SK-N-SH treated with all-trans-retinoic acid at 6 μM for 48 hours (cell line): ENCODE data around the gene FYN.

ENCODE experiments used
- ATAC-seq: fragments of 200-7000 bp; cut with Tn5 transposase; 3 replicates; pipeline ENCODE4 v1.9.1; 2020; ENCODE audit warnings: mild to moderate bottlenecking, moderate library complexity
- ARNTL ChIP-seq: fragments of 450-650 bp; formaldehyde crosslinking; IDR thresholded peaks from 2 replicates; pipeline ENCODE4 v1.5.0; 2020; ENCODE audit warnings: low read depth, mild to moderate bottlenecking, moderate library complexity, borderline replicate concordance
- BACH2 ChIP-seq: fragments of 250-450 bp; sonication (Bioruptor Pico); IDR thresholded peaks from 2 replicates; pipeline ENCODE4 v1.9.0; 2021; ENCODE audit warnings: mild to moderate bottlenecking, borderline replicate concordance
- CREB5 ChIP-seq: fragments of 250-450 bp; sonication (Bioruptor Pico); IDR thresholded peaks from 2 replicates; pipeline ENCODE4 v1.5.1; 2020; ENCODE audit warnings: low read depth, mild to moderate bottlenecking, moderate library complexity
- CSDC2 ChIP-seq: fragments of 250-450 bp; sonication (Bioruptor Pico); IDR thresholded peaks from 2 replicates; pipeline ENCODE4 v1.5.0; 2020; ENCODE audit warnings: mild to moderate bottlenecking, moderate library complexity
- CSRNP3 ChIP-seq: fragments of 250-450 bp; sonication (Bioruptor Pico); IDR thresholded peaks from 2 replicates; pipeline ENCODE4 v1.5.1; 2021; ENCODE audit warnings: mild to moderate bottlenecking, moderate library complexity
- ESRRG ChIP-seq: fragments of 250-450 bp; sonication (Bioruptor Pico); IDR thresholded peaks from 2 replicates; pipeline ENCODE4 v1.6.1; 2021; ENCODE audit warnings: mild to moderate bottlenecking
- GLIS3 ChIP-seq: fragments of 250-450 bp; sonication (Bioruptor Pico); IDR thresholded peaks from 2 replicates; pipeline ENCODE4 v1.5.0; 2020; ENCODE audit warnings: mild to moderate bottlenecking, moderate library complexity
- ISL1 ChIP-seq: fragments of 250-450 bp; sonication (Bioruptor Pico); IDR thresholded peaks from 2 replicates; pipeline ENCODE4 v2.1.2; 2022; ENCODE audit warnings: mild to moderate bottlenecking, moderate library complexity
- POU6F1 ChIP-seq: fragments of 250-450 bp; sonication (Bioruptor Pico); IDR thresholded peaks from 2 replicates; pipeline ENCODE4 v1.8.0; 2021; ENCODE audit warnings: low read depth, mild to moderate bottlenecking, moderate library complexity, borderline replicate concordance
- PPARA ChIP-seq: fragments of 250-450 bp; sonication (Bioruptor Pico); IDR thresholded peaks from 2 replicates; pipeline ENCODE4 v1.5.0; 2020; ENCODE audit warnings: mild to moderate bottlenecking, borderline replicate concordance
- RARB ChIP-seq: fragments of 250-450 bp; sonication (Bioruptor Pico); IDR thresholded peaks from 2 replicates; pipeline ENCODE4 v1.8.0; 2021; ENCODE audit warnings: mild to moderate bottlenecking, moderate library complexity
- SNAI2 ChIP-seq: fragments of 250-450 bp; sonication (Bioruptor Pico); IDR thresholded peaks from 2 replicates; pipeline ENCODE4 v1.5.0; 2020; ENCODE audit warnings: mild to moderate bottlenecking, moderate library complexity
- TCF4 ChIP-seq: fragments of 250-450 bp; sonication (Bioruptor Pico); IDR thresholded peaks from 2 replicates; pipeline ENCODE4 v1.8.0; 2021; ENCODE audit warnings: mild to moderate bottlenecking, moderate library complexity, borderline replicate concordance
- TOX ChIP-seq: fragments of 250-450 bp; sonication (Bioruptor Pico); IDR thresholded peaks from 2 replicates; pipeline ENCODE4 v1.8.0; 2021; ENCODE audit warnings: mild to moderate bottlenecking, moderate library complexity, borderline replicate concordance
- TSHZ2 ChIP-seq: fragments of 250-450 bp; sonication (Bioruptor Pico); IDR thresholded peaks from 2 replicates; pipeline ENCODE4 v1.5.0; 2020; ENCODE audit warnings: mild to moderate bottlenecking, moderate library complexity
- ZC3H10 ChIP-seq: fragments of 250-450 bp; sonication (Bioruptor Pico); IDR thresholded peaks from 2 replicates; pipeline ENCODE4 v1.5.1; 2021; ENCODE audit warnings: mild to moderate bottlenecking, moderate library complexity
- ZFP3 ChIP-seq: fragments of 250-450 bp; sonication (Bioruptor Pico); IDR thresholded peaks from 2 replicates; pipeline ENCODE4 v1.5.0; 2020; ENCODE audit warnings: mild to moderate bottlenecking, moderate library complexity
- ZFP30 ChIP-seq: fragments of 450-650 bp; formaldehyde crosslinking; IDR thresholded peaks from 2 replicates; pipeline ENCODE4 v1.5.0; 2022; ENCODE audit warnings: mild to moderate bottlenecking, moderate library complexity
- ZNF565 ChIP-seq: fragments of 450-650 bp; formaldehyde crosslinking; conservative IDR thresholded peaks from 2 replicates; pipeline ENCODE4 v1.5.0; 2020; ENCODE audit warnings: low read depth, mild to moderate bottlenecking, moderate library complexity
- ZNF70 ChIP-seq: fragments of 450-650 bp; formaldehyde crosslinking; IDR thresholded peaks from 2 replicates; pipeline ENCODE4 v1.5.0; 2020; ENCODE audit warnings: mild to moderate bottlenecking, moderate library complexity
- ZNF8 ChIP-seq: fragments of 450-650 bp; formaldehyde crosslinking; IDR thresholded peaks from 2 replicates; pipeline ENCODE4 v1.5.0; 2020; ENCODE audit warnings: mild to moderate bottlenecking, moderate library complexity
- TF ChIP-seq, protein P1 (sequence below): fragments of 250-450 bp; sonication (Bioruptor Pico); IDR thresholded peaks from 2 replicates; pipeline ENCODE4 v1.8.0; 2020; ENCODE audit warnings: mild to moderate bottlenecking, moderate library complexity, borderline replicate concordance

FYN gene

DNA sequence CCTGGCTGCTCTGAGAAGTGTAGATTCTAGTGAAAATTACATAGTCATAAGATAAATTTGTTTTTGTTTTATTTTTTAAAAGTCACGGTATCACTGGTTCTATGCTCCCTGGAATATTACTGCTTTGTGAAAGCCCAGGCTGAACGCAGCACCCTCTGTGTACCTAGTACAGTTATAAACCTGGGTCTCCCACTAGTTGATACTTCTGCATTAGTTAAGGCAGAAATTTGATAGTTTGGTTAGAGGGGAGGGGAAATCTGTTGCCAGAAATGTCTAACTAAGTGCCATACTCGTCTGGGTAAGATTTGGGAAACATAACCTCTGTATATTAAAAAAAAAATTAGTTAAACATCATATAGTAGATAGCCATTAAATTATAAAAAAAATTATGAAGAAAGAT lies 156.9 kb downstream of the FYN start:
- TF ChIP-seq SNAI2 (CRISPR knock-in tag) (no peak), ZNF8 (CRISPR knock-in tag) (no peak), PPARA (CRISPR knock-in tag) (no peak), GLIS3 (CRISPR knock-in tag) (no peak), ISL1 (CRISPR knock-in tag) (no peak), ZFP3 (CRISPR knock-in tag) (no peak), POU6F1 (CRISPR knock-in tag) (no peak), BACH2 (CRISPR knock-in tag) (no peak), ZFP30 (CRISPR knock-in tag) (no peak), ZC3H10 (CRISPR knock-in tag) (no peak), CREB5 (CRISPR knock-in tag) (no peak), CSDC2 (CRISPR knock-in tag) (no peak), TCF4 (CRISPR knock-in tag) (no peak)
- TF ChIP-seq, protein P1, sequence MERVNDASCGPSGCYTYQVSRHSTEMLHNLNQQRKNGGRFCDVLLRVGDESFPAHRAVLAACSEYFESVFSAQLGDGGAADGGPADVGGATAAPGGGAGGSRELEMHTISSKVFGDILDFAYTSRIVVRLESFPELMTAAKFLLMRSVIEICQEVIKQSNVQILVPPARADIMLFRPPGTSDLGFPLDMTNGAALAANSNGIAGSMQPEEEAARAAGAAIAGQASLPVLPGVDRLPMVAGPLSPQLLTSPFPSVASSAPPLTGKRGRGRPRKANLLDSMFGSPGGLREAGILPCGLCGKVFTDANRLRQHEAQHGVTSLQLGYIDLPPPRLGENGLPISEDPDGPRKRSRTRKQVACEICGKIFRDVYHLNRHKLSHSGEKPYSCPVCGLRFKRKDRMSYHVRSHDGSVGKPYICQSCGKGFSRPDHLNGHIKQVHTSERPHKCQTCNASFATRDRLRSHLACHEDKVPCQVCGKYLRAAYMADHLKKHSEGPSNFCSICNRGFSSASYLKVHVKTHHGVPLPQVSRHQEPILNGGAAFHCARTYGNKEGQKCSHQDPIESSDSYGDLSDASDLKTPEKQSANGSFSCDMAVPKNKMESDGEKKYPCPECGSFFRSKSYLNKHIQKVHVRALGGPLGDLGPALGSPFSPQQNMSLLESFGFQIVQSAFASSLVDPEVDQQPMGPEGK (CRISPR knock-in tag), result no peak
- ATAC-seq, result no peak

GRCh38 chr6:111715321-111715720 lies 157.9 kb downstream of the FYN start:
- ATAC-seq, result no peak

More at GRCh38 chr6:111715321-111715720, 157.9 kb downstream of the FYN start:
- no peak for TF ChIP-seq ZNF565 (CRISPR knock-in tag)
- no peak for TF ChIP-seq CSRNP3
- no peak for TF ChIP-seq ZFP3 (CRISPR knock-in tag)
- TF ChIP-seq GLIS3 (CRISPR knock-in tag), result no peak
- no peak for TF ChIP-seq TSHZ2 (CRISPR knock-in tag)
- no peak for TF ChIP-seq ZC3H10 (CRISPR knock-in tag)
- TF ChIP-seq ZNF70 (CRISPR knock-in tag), result no peak
- no peak for TF ChIP-seq TCF4 (CRISPR knock-in tag)
- TF ChIP-seq ESRRG (CRISPR knock-in tag), result no peak
- no peak for TF ChIP-seq ARNTL (CRISPR knock-in tag)
- TF ChIP-seq, protein P1 (CRISPR knock-in tag), result no peak
- no peak for TF ChIP-seq TOX
- TF ChIP-seq POU6F1 (CRISPR knock-in tag), result no peak
- TF ChIP-seq CSDC2 (CRISPR knock-in tag), result no peak
- no peak for TF ChIP-seq SNAI2 (CRISPR knock-in tag)
- TF ChIP-seq RARB (CRISPR knock-in tag), result no peak
- TF ChIP-seq ISL1 (CRISPR knock-in tag), result no peak
- no peak for TF ChIP-seq PPARA (CRISPR knock-in tag)
- no peak for TF ChIP-seq BACH2 (CRISPR knock-in tag)
- TF ChIP-seq ZNF8 (CRISPR knock-in tag), result no peak
